Aorta (tissue), 5 donors: ENCODE measurements around the gene PRAMEF18. TPM values are rescaled to one million over a fixed set of nuclear protein-coding genes. Genes with fewer than 3 reads are reported as not detected.
"Not testable (repeated sequence)": the region's sequence is repeated elsewhere in the genome, so short reads cannot be mapped to it uniquely, and the experiment has no call there.

Experiments used
- ATAC-seq: fragments of 200-7000 bp; cut with Tn5 transposase; one replicate; pipeline ENCODE4 v1.9.1; 2022; ENCODE audit warnings: moderate library complexity; ENCODE audit not compliant: low FRiP score
- DNase-seq, 2 donors: peaks; one replicate each; pipeline ENCODE4 v3.0.0-alpha.2; 2020
- H3K27ac ChIP-seq, 2 donors: one replicate each; pipeline ENCODE4 v1.5.1; 2013; ENCODE audit warnings: low read length in 2 of 2, mild to moderate bottlenecking in 2 of 2, moderate library complexity in 2 of 2, control low read depth in 1 of 2, inconsistent platforms in 1 of 2, low read depth in 1 of 2
- H3K27me3 ChIP-seq, 2 donors: one replicate each; pipeline ENCODE4 v1.6.1; 2013; ENCODE audit warnings: control low read depth in 1 of 2, low read length in 1 of 2, mild to moderate bottlenecking in 1 of 2, moderate library complexity in 1 of 2; ENCODE audit not compliant: insufficient read depth in 2 of 2, control insufficient read depth in 1 of 2
- H3K36me3 ChIP-seq, 2 donors: one replicate each; pipeline ENCODE4 v1.6.1; 2013; ENCODE audit warnings: control low read depth in 1 of 2, low read length in 1 of 2, mild to moderate bottlenecking in 1 of 2; ENCODE audit not compliant: insufficient read depth in 2 of 2, control insufficient read depth in 1 of 2
- H3K4me1 ChIP-seq, 2 donors: one replicate each; pipeline ENCODE4 v1.6.1; 2013; ENCODE audit warnings: low read length in 2 of 2, control low read depth in 1 of 2, mild to moderate bottlenecking in 1 of 2, moderate library complexity in 1 of 2; ENCODE audit not compliant: insufficient read depth in 2 of 2, control insufficient read depth in 1 of 2
- H3K4me3 ChIP-seq, 2 donors: one replicate each; pipeline ENCODE4 v1.5.1; 2013; ENCODE audit warnings: low read length in 2 of 2, control low read depth in 1 of 2, mild to moderate bottlenecking in 1 of 2
- H3K9me3 ChIP-seq: one replicate; pipeline ENCODE4 v1.6.1; 2013; ENCODE audit warnings: mild to moderate bottlenecking, low read length; ENCODE audit not compliant: control insufficient read depth
- WGBS, 2 donors: extraction: QIAGEN DNeasy Blood & Tissue Kit; methylation state at CpG; one replicate each; pipeline ENCODE4 v1.1.7; 2013; 5-methylcytosine and 5-hydroxymethylcytosine counted together
- intact Hi-C, 2 donors: fragments of 100-400 bp; cut with DNase I; formaldehyde crosslinking; loops; one replicate each; pipeline versions ENCODE4 v1.14.2 to v1.15.0; 2022
- polyA plus RNA-seq, 2 donors: library from polyadenylated mRNA; stranded (reverse); fragments of 200-250 nt; gene quantifications; one replicate each; pipeline ENCODE4 v1.2.3, GENCODE V29; 2013
- total RNA-seq, 2 donors: library from RNA; stranded (reverse); fragmentation: NEBNext Ultra II Directional; extraction: Animal tissue kit (Norgen Biotek cat#: 25700); gene quantifications; one replicate each; pipeline ENCODE4 v1.2.1, GENCODE V29; 2021
- donor health status: healthy with polysubstance abuse.
- donor health status: Bipolar disorder and iron deficiency.
- donor health status: DM: no; HTN: no; CAD: no.
- donor health status: DM: no; HTN: no; CAD: no.
- donor health status: DM: yes; HTN: yes; CAD: no.

Gene PRAMEF18
- total and polyA plus RNA-seq, 4 donors = not detected

DNA sequence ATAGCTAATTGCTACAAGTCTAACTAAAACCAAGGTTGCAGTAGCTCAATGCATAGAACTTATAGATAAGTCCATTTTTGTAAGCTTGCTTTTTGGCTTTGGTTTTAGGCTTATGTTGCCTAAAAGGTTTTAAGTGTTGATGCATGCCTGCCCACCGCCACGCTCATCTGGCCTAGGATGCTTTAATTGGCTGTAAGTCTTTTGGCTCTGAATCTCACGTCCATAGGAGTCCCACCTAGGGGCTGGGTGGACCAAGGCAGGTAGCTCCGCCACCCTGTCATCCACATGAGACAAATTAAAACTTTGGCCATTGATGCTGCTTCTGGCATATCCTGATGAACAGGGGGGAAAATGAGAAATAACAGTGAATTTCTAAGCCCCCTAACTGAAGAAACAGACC, 11.6 kb upstream of the PRAMEF18 start:
- H3K36me3 ChIP-seq, intact Hi-C loops, H3K4me1 ChIP-seq, H3K27ac ChIP-seq, ATAC-seq, H3K9me3 ChIP-seq, H3K27me3 ChIP-seq, H3K4me3 ChIP-seq: not testable (repeated sequence)
- DNase-seq = peak in 1 of 2 donors; percentile 22
- WGBS, 2 donors = 72 to 73% methylated on average over 4 of the region's 4 CpGs

GRCh38 chr1:13234057-13234456, 8.1 kb upstream of the PRAMEF18 start:
- intact Hi-C loops, H3K36me3 ChIP-seq, H3K4me3 ChIP-seq, H3K4me1 ChIP-seq, ATAC-seq, H3K27me3 ChIP-seq, H3K9me3 ChIP-seq, DNase-seq, H3K27ac ChIP-seq: not testable (repeated sequence)
- 59 to 66% methylated on average over 1 of the region's 1 CpG for WGBS, 2 donors

- H3K9me3 ChIP-seq, DNase-seq, H3K4me3 ChIP-seq, intact Hi-C loops, H3K4me1 ChIP-seq, ATAC-seq, H3K36me3 ChIP-seq, H3K27me3 ChIP-seq, H3K27ac ChIP-seq: not testable (repeated sequence)
- WGBS, 2 donors = 67 to 85% methylated on average over 2 of the region's 2 CpGs
These were observed 6.1 kb upstream of the PRAMEF18 start for GRCh38 chr1:13232056-13232455.

- H3K4me1 ChIP-seq, intact Hi-C loops, H3K4me3 ChIP-seq, H3K27ac ChIP-seq, H3K36me3 ChIP-seq, ATAC-seq, H3K9me3 ChIP-seq, H3K27me3 ChIP-seq: not testable (repeated sequence)
- DNase-seq = peak in 1 of 2 donors; percentile 64
- 75 to 76% methylated on average over 7 of the region's 7 CpGs for WGBS, 2 donors
These were observed 5.3 kb upstream of the PRAMEF18 start for GRCh38 chr1:13231061-13231750.

- H3K9me3 ChIP-seq, H3K36me3 ChIP-seq, H3K4me3 ChIP-seq, ATAC-seq, intact Hi-C loops, H3K4me1 ChIP-seq, H3K27ac ChIP-seq, H3K27me3 ChIP-seq: not testable (repeated sequence)
- WGBS, 2 donors = 75 to 82% methylated on average over 2 of the region's 2 CpGs
- DNase-seq = peak in 1 of 2 donors; percentile 49
These were observed 4.6 kb upstream of the PRAMEF18 start for GRCh38 chr1:13230601-13231000.

GRCh38 chr1:13230096-13230495, 4.1 kb upstream of the PRAMEF18 start:
- intact Hi-C loops, H3K27me3 ChIP-seq, H3K36me3 ChIP-seq, H3K9me3 ChIP-seq, H3K27ac ChIP-seq, H3K4me1 ChIP-seq, H3K4me3 ChIP-seq, ATAC-seq, DNase-seq: not testable (repeated sequence)
- WGBS, 2 donors = 79 to 84% methylated on average over 5 of the region's 5 CpGs

- H3K4me3 ChIP-seq = no peak overlapping the region
- peaks cover 0 to 2% of the 10 kb centered on the region in 2 donors for H3K27me3 ChIP-seq
- intact Hi-C loops = no loop called here
- H3K4me1 ChIP-seq = no peaks in the 10 kb centered on the region
- ATAC-seq (no peak), DNase-seq (peak in 1 of 2 donors; percentile 35)
- no peaks in the 10 kb centered on the region for H3K36me3 ChIP-seq
- H3K27ac ChIP-seq = no peak overlapping the region
- H3K9me3 ChIP-seq = peaks cover 1% of the 10 kb centered on the region
- 71 to 73% methylated on average over 7 of the region's 7 CpGs for WGBS, 2 donors
These were observed 2.4 kb upstream of the PRAMEF18 start for GRCh38 chr1:13228343-13228781.

DNA sequence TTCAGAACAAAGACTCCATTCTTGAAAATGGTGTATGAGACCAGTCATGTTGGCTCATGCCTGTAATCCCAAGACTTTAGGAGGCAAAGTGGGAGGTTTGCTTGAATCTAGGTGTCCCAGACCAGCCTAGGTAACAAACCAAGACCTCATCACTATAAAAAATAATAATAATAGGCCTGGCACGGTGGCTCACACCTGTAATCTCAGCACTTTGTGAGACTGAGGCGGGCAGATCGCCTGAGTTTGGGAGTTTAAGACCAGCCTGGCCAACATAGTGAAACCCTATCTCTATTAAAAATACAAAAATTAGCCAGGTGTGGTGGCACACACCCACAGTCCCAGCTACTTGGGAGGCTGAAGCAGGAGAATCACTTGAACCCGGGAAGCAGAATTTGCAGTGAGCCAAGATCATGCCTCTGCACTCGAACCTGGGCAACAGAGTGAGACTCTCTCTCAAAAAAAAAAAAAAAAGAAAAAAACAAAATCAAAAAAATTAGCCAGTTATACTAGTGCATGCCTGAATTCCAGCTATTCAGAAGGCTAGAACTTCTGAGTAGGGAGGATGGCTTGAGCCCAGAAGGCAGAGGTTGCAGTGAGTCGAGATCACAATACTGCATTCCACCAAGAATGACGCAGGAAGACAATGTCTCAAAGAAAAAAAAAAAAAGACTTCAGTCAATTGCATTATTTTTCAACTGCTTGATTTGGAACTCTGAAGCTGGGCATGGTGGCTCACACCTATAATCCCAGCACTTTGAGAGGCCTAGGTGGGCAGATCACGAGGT, 1.5 kb upstream of the PRAMEF18 start:
- H3K4me1 ChIP-seq, DNase-seq, H3K4me3 ChIP-seq, H3K36me3 ChIP-seq, H3K27ac ChIP-seq, intact Hi-C loops, H3K9me3 ChIP-seq, H3K27me3 ChIP-seq, ATAC-seq: not testable (repeated sequence)
- 82 to 83% methylated on average over 8 of the region's 8 CpGs for WGBS, 2 donors
